ENCODE results near the gene DLEC1.
"Not testable (repeated sequence)": the region's sequence is repeated elsewhere in the genome, so short reads cannot be mapped to it uniquely, and the experiment has no call there.

Gene DLEC1

DNA sequence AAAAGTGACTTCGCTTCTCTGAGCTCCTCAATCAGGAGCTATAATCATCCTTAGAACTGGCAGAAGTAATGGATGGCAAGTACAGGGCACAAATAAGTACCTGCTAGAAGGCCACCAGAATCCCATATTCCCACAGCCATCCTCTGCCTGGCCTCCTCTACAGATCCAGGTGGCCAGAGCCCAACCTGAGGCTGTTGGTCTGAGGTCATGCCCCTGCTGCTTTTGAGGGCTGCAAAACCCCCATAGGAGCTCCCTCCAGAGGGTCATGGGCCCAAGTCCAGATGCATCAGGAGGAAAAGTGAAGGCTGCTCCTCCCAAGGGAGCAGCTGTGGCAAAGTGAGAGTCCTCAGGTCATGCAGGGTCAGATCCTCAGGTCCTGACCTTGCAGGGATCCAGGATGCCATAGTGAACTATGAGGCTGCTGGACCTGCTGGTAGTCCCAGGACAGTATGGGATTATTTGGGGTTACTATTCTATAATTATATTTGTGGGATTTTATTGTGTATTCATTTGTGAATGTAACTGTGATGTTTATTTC is 6.6 kb upstream of the DLEC1 start:
- DNase-seq, result no peak

DNA sequence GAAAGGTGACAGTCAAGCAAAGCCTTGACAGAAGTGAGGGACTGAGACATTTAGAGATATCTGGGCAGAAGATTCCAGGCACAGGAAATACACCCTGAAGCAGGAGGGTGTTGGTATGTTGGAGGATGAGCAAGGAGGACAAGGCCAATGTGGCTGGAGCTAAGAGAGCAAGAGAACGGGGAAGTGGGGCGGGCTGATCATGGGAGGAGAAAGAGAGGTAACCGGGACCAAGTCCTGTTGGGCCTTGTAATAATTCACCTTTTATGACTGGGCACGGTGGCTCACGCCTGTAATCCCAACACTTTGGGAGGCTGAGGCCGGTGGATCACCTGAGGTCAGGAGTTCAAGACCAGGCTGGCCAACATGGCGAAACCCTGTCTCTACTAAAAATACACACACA is 5.4 kb upstream of the DLEC1 start:
- DNase-seq, result not testable (repeated sequence)

More for the DNA sequence above, 6.6 kb upstream of the DLEC1 start:
- in situ Hi-C loops (cut with MboI; ENCODE audit: low pct_unique_long_range_greater_than_20kb, low sequenced_read_pairs), result no loop called here

DNA sequence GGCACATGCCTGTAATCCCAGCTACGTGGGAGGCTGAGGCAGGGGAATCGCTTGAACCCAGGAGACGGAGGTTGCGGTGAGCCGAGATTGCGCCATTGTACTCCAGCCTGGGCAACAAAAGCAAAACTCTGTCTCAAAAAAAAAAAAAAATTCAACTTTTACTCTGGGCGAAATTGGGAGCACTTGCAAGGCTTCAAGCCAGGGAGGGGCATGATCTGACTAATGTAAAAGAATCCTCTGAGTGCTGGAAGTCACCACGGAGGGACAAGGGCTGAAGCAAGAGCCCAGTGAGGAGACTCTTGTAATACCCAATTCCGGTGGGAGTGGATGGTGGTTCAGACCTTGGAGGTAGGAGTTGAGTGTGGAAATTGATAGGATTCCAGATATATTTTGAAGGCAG is 4.7 kb upstream of the DLEC1 start:
- in situ Hi-C loops (cut with MboI; ENCODE audit: low pct_unique_long_range_greater_than_20kb, low sequenced_read_pairs); DNase-seq: not testable (repeated sequence)

More for the DNA sequence above, 5.4 kb upstream of the DLEC1 start:
- in situ Hi-C loops (cut with MboI; ENCODE audit: low pct_unique_long_range_greater_than_20kb, low sequenced_read_pairs), result not testable (repeated sequence)

DNA sequence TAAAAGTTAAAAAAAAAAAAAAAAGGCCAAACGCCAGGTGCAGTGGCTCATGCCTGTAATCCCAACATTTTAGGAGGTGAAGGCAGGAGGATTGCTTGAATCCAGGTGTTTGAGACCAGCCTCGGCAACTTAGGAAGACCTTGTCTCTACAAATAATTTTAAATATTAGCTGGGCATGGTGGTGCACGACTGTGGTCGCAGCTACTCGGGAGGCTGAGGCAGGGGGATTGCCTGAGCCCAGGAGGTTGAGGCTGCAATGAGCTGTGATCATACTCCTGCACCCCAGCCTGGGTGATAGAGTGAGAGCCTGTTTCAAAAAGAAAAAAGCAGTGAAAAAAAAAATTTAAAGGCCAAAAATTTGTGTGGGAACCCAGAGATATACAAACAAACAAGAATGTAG is 2.7 kb upstream of the DLEC1 start:
- DNase-seq, result no peak
- in situ Hi-C loops (cut with MboI; ENCODE audit: low pct_unique_long_range_greater_than_20kb, low sequenced_read_pairs), result no loop called here

DNA sequence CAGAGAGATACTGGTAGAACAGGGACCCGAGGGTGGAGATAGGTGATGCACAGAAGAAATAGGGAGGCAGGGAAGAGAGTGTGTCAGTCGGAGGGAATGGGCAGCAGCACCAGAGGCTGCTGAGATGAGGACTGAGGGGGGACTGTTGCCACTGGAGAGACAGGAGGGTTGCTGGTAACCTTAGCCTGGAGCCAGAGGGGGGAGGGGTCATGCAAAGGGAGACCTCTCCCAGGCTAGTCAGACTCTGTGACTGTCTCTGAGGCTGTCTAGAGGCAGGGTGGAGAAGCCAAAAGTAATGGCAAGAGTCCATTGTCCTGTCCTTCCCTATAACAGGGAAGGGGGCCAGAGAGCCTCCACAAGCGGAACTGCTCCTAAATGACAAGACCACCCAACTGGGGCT is 2.1 kb upstream of the DLEC1 start:
- DNase-seq, result no peak
- in situ Hi-C loops (cut with MboI; ENCODE audit: low pct_unique_long_range_greater_than_20kb, low sequenced_read_pairs), result no loop called here

DNA sequence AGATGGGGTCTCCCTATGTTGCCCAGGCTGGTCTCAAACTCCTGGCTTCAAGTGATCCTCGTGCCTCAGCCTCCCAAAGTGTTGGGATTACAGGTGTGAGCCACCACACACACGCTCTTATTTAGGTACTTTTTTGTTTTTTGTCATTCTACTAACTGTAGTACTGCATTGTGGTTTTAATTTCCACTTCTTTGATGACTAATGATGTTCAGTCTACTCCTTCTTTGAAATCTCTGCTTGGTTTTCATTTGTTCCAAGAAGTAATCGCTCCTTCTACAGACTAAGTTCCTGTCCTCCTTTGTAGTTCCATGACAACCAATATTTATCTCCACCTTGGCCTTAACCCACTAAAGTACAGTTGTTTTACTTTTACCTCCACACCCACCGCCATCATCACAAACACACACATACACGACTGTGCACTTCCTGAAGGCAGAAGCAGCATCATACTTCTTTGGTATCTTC is 529 bp upstream of the DLEC1 start:
- in situ Hi-C loops (cut with MboI; ENCODE audit: low pct_unique_long_range_greater_than_20kb, low sequenced_read_pairs), result no loop called here
- no peak for DNase-seq

DNA sequence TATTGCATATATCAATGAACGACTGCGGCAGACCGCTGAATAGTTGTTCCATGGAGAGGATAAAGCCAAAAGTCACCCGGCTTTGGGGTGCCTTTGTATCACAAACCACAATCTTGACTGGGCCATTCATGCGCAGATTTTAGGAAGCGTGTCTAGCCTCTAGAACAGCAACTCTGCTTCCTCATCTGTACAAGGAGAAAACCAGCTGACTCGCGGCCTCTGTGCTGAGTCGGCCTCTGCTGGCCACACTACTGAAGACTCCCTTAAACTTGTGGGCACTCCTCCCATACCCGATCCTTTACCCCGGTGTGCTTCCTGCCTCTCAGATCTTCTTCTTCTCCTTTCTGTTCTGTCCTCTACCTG is 872 bp downstream of the DLEC1 start:
- in situ Hi-C loops (cut with MboI; ENCODE audit: low pct_unique_long_range_greater_than_20kb, low sequenced_read_pairs), result no loop called here
- peak; percentile 83 for DNase-seq

DNA sequence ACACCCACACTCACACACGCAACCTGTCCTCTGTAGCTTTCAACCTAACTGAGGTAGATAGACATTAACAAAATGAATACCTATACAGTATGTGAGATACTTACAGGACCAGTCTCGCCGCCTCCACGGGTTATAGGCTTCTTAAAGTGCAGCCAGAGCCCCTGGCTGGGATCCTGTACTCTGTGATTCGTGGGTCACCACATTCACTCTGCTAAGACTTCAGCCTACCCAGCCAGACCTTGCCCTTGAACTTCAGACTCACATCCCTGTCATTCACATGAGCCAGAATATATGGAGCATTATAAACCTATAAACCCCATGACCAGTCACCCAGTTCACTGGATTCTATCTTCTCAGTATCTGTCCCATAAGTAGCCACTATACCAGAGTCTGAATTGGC is 1.4 kb downstream of the DLEC1 start:
- in situ Hi-C loops (cut with MboI; ENCODE audit: low pct_unique_long_range_greater_than_20kb, low sequenced_read_pairs), result no loop called here
- DNase-seq, result no peak

DNA sequence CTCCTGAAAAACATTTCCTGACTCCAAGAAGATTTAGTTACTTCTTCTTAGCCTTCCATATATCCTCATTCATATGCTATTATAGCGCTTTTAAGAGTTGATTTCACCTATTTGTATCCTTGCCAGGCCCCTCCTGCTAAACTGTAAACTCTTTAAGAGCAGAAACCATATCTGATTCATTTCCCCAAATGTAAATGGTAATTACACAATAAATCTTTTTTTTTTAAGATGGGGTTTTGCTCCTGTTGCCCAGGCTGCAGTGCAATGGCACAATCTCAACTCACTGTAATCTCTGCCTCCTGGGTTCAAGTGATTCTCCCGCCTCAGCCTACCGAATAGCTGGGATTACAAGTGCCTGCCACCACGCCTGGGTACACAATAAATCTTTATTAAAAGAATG is 4.5 kb downstream of the DLEC1 start:
- DNase-seq, result no peak
- in situ Hi-C loops (cut with MboI; ENCODE audit: low pct_unique_long_range_greater_than_20kb, low sequenced_read_pairs), result no loop called here

DNA sequence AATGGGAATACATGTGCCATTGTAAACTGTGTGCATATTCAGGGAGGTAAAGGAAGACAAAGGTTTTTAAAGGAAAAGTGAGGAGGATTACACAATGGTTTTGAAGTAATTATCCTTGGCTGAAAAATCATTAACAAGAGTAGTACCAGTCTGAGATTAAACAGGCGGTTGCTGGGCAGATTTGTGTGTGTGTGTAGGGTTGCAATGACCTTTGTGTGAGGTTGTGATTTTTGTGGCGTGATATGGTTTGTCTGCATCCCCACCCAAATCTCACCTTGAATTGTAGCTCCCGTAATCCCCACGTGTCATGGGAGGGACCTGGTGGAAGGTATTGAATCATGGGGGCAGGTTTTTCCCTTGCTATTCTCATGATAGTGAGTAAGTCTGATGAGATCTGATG is 7.0 kb downstream of the DLEC1 start:
- no peak for DNase-seq
- in situ Hi-C loops (cut with MboI; ENCODE audit: low pct_unique_long_range_greater_than_20kb, low sequenced_read_pairs), result no loop called here

DNA sequence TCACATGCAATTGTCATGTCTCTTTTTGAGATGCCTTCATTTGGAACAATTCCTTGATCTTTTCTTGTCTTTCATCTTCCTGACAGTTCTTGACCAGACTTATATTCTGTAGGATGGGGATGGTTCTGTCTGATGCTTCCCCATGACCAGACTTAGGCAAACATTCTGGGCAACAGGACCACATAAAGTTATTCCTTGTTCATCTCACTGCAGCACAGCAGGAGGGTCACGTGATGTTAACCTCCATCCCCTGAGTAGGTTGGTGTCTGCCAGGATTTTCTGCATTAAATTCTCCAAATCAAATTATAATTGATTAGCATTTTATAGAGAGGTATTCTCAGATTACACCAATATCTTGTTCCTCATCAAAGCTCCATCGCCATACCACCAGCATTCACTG is 7.8 kb downstream of the DLEC1 start:
- in situ Hi-C loops (cut with MboI; ENCODE audit: low pct_unique_long_range_greater_than_20kb, low sequenced_read_pairs), result no loop called here
- no peak for DNase-seq

DNA sequence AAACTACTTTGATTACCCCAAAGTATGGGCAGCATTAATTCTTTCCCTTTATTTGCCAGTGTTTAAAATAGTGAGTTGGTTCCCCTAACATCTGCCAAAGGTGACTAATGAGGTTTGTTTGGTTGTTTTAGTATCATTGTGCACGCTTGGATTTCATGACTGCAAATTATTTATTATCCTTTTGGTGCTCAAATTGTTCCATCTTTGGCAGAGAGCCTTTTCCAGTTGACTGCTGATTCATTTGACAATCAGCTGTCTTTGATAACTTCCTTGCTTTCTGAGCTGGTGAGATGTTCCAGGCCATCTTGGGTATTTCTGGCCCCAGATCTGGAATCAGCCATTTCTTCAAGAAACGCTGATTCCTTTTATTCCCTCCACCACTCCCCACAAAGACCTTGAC is 8.9 kb downstream of the DLEC1 start:
- no peak for DNase-seq
- in situ Hi-C loops (cut with MboI; ENCODE audit: low pct_unique_long_range_greater_than_20kb, low sequenced_read_pairs), result no loop called here

DNA sequence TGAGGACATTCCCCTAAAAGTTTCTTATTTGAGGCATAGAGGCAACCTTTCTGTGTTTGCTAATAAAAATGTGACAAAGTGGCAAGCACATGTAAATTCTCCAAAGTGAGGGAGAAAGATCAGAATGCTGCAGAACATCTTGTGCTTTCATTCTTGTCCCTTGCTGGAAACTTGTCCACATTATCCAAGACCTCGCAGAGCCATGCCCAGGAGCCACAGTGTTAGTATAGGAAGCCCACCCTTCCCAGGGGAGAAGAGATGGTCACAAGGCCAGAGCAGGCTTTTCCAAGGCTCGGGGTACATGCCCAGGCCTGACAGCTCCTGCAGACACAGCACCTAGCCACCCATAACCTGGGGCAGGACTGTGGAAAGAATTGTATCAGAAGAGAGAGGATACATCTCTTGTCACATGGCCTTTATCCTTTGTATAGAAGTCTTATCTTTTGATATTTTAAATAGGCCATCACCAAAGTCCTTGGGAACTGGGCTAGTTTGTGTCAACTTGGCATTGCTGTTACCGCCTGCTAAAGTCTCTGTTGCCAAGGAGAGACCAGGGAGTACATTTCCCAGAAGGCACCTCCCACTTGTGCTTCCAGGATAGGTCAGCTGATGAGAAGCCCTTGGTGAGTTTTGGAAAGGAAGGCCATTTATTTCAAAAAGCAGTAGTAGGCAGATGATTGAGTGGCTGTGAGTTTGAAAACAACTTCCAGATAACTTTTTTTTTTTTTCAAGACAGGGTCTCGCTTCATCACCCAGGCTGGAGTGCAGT is 10.5 kb downstream of the DLEC1 start:
- in situ Hi-C loops (cut with MboI; ENCODE audit: low pct_unique_long_range_greater_than_20kb, low sequenced_read_pairs), result no loop called here
- DNase-seq, result no peak

DNA sequence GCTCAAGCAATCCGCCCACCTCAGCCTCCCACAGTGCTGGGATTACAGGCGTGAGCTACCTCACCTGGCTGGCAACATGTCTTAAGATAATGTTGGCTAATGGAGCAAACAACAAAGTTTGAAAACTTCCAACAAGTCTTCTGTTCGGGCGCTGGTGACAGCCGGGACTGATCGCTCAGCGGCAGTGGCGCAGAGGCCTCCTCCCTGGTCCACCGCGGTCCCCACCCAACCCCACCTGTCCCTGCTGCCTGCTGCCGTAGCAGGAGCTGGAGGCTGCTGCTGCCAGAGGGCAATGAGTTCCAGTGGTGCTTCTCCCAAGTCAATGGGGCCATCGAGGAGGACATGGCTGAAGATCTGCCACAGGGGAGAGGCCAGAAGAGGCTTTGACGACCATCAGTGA is 12.1 kb downstream of the DLEC1 start:
- DNase-seq, result no peak
- in situ Hi-C loops (cut with MboI; ENCODE audit: low pct_unique_long_range_greater_than_20kb, low sequenced_read_pairs), result no loop called here

DNA sequence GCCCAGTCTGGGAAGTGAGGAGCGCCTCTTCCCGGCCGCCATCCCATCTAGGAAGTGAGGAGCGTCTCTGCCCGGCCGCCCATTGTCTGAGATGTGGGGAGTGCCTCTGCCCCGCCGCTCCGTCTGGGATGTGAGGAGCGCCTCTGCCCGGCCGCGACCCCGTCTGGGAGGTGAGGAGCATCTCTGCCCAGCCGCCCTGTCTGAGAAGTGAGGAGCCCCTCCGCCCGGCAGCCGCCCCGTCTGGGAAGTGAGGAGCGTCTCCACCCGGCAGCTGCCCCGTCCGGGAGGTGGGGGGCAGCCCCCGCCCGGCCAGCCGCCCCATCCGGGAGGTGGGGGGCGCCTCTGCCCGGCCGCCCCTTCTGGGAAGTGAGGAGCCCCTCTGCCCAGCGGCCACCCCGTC is 14.3 kb downstream of the DLEC1 start:
- DNase-seq; in situ Hi-C loops (cut with MboI; ENCODE audit: low pct_unique_long_range_greater_than_20kb, low sequenced_read_pairs): not testable (repeated sequence)

DNA sequence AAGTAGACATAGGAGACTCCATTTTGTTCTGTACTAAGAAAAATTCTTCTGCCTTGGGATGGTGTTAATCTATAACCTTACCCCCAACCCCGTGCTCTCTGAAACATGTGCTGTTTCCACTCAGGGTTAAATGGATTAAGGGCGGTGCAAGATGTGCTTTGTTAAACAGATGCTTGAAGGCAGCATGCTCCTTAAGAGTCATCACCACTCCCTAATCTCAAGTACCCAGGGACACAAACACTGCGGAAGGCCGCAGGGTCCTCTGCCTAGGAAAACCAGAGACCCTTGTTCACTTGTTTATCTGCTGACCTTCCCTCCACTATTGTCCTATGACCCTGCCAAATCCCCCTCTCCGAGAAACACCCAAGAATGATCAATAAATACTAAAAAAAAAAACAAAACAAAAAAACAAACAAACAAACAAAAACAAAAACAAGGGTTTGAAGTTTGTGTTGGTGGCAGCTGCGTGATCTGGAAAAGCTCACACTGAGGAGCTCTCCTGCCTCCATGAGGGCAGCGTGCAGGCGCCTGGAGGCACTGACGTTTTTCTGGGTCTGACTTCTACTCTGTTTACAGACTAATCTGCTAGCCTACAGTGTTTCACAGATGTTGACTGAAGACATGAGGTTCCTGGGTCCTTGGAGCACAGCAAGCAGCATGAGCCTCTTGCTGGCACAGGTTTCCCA is 14.9 kb downstream of the DLEC1 start:
- in situ Hi-C loops (cut with MboI; ENCODE audit: low pct_unique_long_range_greater_than_20kb, low sequenced_read_pairs); DNase-seq: not testable (repeated sequence)

DNA sequence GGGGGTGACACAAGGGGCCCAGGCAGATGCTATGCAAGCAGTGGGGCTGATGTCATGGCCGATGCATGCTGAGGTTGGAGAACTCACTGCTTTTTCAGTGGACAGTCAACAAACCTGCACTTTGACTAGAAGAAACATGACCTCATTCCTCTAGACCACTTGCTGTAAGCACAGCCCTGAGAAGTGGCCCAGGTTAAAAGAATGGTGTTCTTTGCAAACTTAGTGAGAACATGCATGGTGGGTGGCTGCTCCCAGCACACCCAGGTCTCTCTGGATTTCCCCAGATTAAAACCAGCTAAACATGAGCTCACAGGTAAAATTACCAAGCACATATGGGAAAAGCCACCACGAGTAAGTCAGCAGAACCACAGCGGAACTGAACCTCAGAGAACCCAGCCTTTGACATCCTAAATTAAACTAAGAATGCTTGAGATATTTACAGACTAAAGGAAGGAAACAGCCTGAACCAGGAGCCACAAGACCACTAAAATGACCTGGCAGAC is 15.5 kb downstream of the DLEC1 start:
- in situ Hi-C loops (cut with MboI; ENCODE audit: low pct_unique_long_range_greater_than_20kb, low sequenced_read_pairs), result no loop called here
- DNase-seq, result no peak

DNA sequence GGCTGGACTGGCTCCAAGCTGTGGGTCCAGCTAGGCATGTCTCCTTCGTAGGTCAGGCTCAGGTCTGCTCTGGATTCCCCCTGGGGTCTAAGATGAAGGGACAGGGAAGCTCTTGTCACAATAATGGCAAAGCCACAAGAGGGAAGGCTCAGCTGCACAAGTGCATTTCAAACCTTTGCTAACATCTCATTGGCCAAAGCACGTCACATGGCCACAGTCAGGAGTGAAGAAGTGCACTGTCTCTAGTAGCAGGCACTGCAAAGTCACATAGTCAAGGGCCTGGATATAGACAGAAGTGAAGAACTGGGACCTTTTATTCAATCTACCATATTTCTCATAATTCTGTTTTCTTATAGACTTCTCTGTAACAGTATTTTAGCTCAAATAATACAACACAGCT is 20.1 kb downstream of the DLEC1 start:
- no peak for DNase-seq
- in situ Hi-C loops (cut with MboI; ENCODE audit: low pct_unique_long_range_greater_than_20kb, low sequenced_read_pairs), result no loop called here

DNA sequence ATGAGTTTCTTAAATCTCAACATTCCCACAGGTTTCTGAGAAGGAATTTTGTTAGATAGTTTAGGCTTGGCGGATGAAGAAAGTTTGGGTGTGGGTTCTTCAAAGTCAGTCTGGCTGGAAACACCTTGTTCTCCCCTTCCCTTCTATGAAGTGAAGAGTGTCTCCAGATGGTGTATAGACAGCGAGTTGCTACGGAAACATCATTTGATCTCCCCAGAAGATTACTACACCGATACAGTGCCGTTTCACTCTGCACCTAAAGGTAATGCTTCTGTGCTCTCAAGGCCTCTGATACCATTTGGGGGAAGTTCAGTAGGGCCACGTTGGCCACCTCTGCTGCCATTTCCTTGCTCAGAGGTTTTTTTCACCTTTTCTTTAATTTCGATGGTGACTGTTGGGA is 20.6 kb downstream of the DLEC1 start:
- in situ Hi-C loops (cut with MboI; ENCODE audit: low pct_unique_long_range_greater_than_20kb, low sequenced_read_pairs), result no loop called here
- no peak for DNase-seq

DNA sequence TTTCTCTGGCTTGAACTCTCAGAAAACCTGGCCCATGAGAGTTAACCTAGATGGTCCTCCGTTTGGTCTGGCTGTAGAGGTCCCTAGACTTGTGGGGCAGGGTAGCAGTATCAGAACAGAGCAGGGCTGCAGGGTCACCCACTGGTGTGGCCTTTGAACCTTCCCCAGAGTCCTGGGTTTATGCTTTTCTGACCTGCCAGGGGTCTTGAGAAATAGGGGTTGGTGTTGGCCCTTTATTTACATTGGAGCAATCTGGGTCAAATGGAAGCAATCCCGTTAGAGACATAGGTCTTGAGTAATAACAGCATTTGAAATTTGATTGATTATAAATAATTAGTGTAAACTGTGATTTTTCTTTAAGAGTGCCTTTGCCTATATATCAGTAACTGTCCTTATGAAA is 23.8 kb downstream of the DLEC1 start:
- no peak for DNase-seq
- in situ Hi-C loops (cut with MboI; ENCODE audit: low pct_unique_long_range_greater_than_20kb, low sequenced_read_pairs), result no loop called here

Measured in KBM-7 (cell line).